K562 (cell line): ENCODE results near the gene PPP1R12C. TPM values are rescaled to one million over a fixed set of nuclear protein-coding genes. Genes with fewer than 3 reads are reported as not detected.

Experiments
- AFF1 ChIP-seq, 2 experiments: fragments of 450-650 bp; IDR thresholded peaks; 2 replicates each; pipeline ENCODE4 v1.6.1; 2018; ENCODE audit warnings: mild to moderate bottlenecking in 2 of 2, low read depth in 1 of 2; ENCODE audit not compliant: partially characterized antibody in 2 of 2
- BHLHE40 ChIP-seq: IDR thresholded peaks from 2 replicates; pipeline ENCODE4 v1.6.1; 2011; ENCODE audit warnings: low read length, improper control_type of control experiment
- GABPB1 ChIP-seq: sonication (generic); formaldehyde crosslinking; IDR thresholded peaks from 2 replicates; pipeline ENCODE4 v1.8.0; 2022; ENCODE audit warnings: mild to moderate bottlenecking, missing genetic modification reagents
- JUND ChIP-seq, 2 experiments: IDR thresholded peaks; 2 replicates in 1 of 2; 3 replicates in 1 of 2; pipeline ENCODE4 v1.6.1; 2011; ENCODE audit warnings: borderline replicate concordance in 2 of 2, low read depth in 2 of 2, low read length in 2 of 2, improper control_type of control experiment in 1 of 2, missing biosample characterization in 1 of 2, missing genetic modification characterization in 1 of 2, missing genetic modification reagents in 1 of 2
- KAT2B ChIP-seq: IDR thresholded peaks from one replicate; pipeline ENCODE4 v1.6.1; 2012; ENCODE audit warnings: low read depth, mild to moderate bottlenecking, control low read depth, inconsistent platforms, low read length, moderate library complexity
- KLF16 ChIP-seq: IDR thresholded peaks from 2 replicates; pipeline ENCODE4 v1.6.1; 2016; ENCODE audit warnings: antibody characterized with exemption
- MAZ ChIP-seq, 2 experiments: fragments of 450-650 bp in 1 of 2; sonication (generic) in 1 of 2; formaldehyde crosslinking; IDR thresholded peaks in 1 of 2; conservative IDR thresholded peaks in 1 of 2; 2 replicates each; pipeline versions ENCODE4 v1.4.0 to v1.5.0; 2020; ENCODE audit warnings: mild to moderate bottlenecking in 1 of 2, missing genetic modification reagents in 1 of 2
- MED1 ChIP-seq: sonication (generic); formaldehyde crosslinking; IDR thresholded peaks from 2 replicates; pipeline ENCODE4 v1.8.1; 2023; ENCODE audit warnings: missing genetic modification reagents, borderline replicate concordance
- MYC ChIP-seq, 2 experiments: fragments of 250-450 bp in 1 of 2; sonication (Bioruptor Pico) in 1 of 2; IDR thresholded peaks; 2 replicates each; pipeline versions ENCODE4 v1.5.1 to v1.6.1; 2012 to 2021; ENCODE audit warnings: low read depth in 2 of 2, borderline replicate concordance in 1 of 2, improper control_type of control experiment in 1 of 2, low read length in 1 of 2, mild to moderate bottlenecking in 1 of 2, moderate library complexity in 1 of 2
- NRF1 ChIP-seq, 2 experiments: fragments of 450-650 bp; IDR thresholded peaks in 1 of 2; conservative IDR thresholded peaks in 1 of 2; 2 replicates each; pipeline ENCODE4 v1.6.1; 2014; ENCODE audit warnings: mild to moderate bottlenecking in 2 of 2
- PHB2 ChIP-seq: fragments of 450-650 bp; IDR thresholded peaks from 2 replicates; pipeline ENCODE4 v1.6.1; 2017; ENCODE audit warnings: low read depth
- POLR2AphosphoS2 ChIP-seq: IDR thresholded peaks from 2 replicates; pipeline ENCODE4 v1.6.1; 2012; ENCODE audit warnings: low read length, improper control_type of control experiment
- POLR2B ChIP-seq: fragments of 450-650 bp; IDR thresholded peaks from 2 replicates; pipeline ENCODE4 v1.6.1; 2018; ENCODE audit warnings: low read depth; ENCODE audit not compliant: partially characterized antibody
- SP2 ChIP-seq: IDR thresholded peaks from 2 replicates; pipeline ENCODE4 v1.6.1; 2011; ENCODE audit warnings: mild to moderate bottlenecking, low read depth, low read length, moderate library complexity; ENCODE audit not compliant: poor library complexity, severe bottlenecking; ENCODE audit errors: extremely low read depth
- STAT5A ChIP-seq: IDR thresholded peaks from 2 replicates; pipeline ENCODE4 v1.6.1; 2012; ENCODE audit warnings: low read length, inconsistent platforms, borderline replicate concordance
- TBP ChIP-seq: optimal IDR thresholded peaks from 2 replicates; pipeline ENCODE3; 2011; ENCODE audit warnings: low read depth, low read length, improper control_type of control experiment
- THAP7 ChIP-seq: fragments of 250-450 bp; sonication (Bioruptor Pico); IDR thresholded peaks from 2 replicates; pipeline ENCODE4 v1.5.0; 2021
- YY1 ChIP-seq, 3 experiments: IDR thresholded peaks; 2 replicates each; pipeline ENCODE4 v1.6.1; 2011; ENCODE audit warnings: low read length in 2 of 3, mild to moderate bottlenecking in 2 of 3, moderate library complexity in 2 of 3, borderline replicate concordance in 1 of 3, control low read depth in 1 of 3, low read depth in 1 of 3; ENCODE audit not compliant: insufficient read depth in 3 of 3, insufficient replicate concordance in 2 of 3, control insufficient read depth in 1 of 3, insufficient read length in 1 of 3; ENCODE audit errors: extremely low read depth in 1 of 3
- ZBED1 ChIP-seq: IDR thresholded peaks from 2 replicates; pipeline ENCODE4 v1.6.1; 2014
- ZBTB7A ChIP-seq: IDR thresholded peaks from 2 replicates; pipeline ENCODE4 v1.6.1; 2011; ENCODE audit warnings: low read depth, mild to moderate bottlenecking, low read length, moderate library complexity, borderline replicate concordance; ENCODE audit not compliant: control insufficient read depth
- ZNF165 ChIP-seq: fragments of 250-450 bp; sonication (Bioruptor Pico); IDR thresholded peaks from 2 replicates; pipeline ENCODE4 v1.4.0; 2020; ENCODE audit warnings: borderline replicate concordance
- polyA plus RNA-seq, 8 experiments: library from polyadenylated mRNA; depleted of rRNA in 4 of 8; stranded (reverse) in 5 of 8; unstranded in 3 of 8; fragments of >200 nt; fragmentation: Nextera tagmentation in 2 of 8; fragmentation: Illumina TruSeq in 1 of 8; extraction: Ambion mirVana in 2 of 8; extraction: Trizol in 1 of 8; gene quantifications; 2 replicates each; pipeline versions ENCODE4 v1.2.1 to v1.2.3, GENCODE V29; 2011 to 2014; ENCODE audit warnings: inconsistent platforms in 1 of 8, missing spikeins in 1 of 8
- total RNA-seq, 7 experiments: library from RNA; depleted of rRNA in 6 of 7; stranded (reverse); fragments of >200 nt in 6 of 7; fragmentation: Illumina TruSeq in 2 of 7; extraction: Trizol in 2 of 7; gene quantifications; 2 replicates each; pipeline versions ENCODE4 v1.2.1 to v1.2.3, GENCODE V29; 2011 to 2021; ENCODE audit warnings: low replicate concordance in 1 of 7

Gene PPP1R12C
- total and polyA plus RNA-seq, 9 of the 15 experiments (the other 6 are each of a cell fraction or from before 2014, with no cell fraction given): 1.8 to 136 (median 33.7) TPM

GRCh38 chr19:55146078-55146704 lies 28.8 kb upstream of the PPP1R12C start (continued):
- peak; percentile 36; the same call in 1 of the 2 replicates for TF ChIP-seq STAT5A
- peak; percentile 47 for TF ChIP-seq JUND (IDR thresholded peaks at IDR 0.05; ENCODE audit: borderline replicate concordance, low read depth, low read length)
- TF ChIP-seq JUND (tag; IDR thresholded peaks at IDR 0.05; ENCODE audit: borderline replicate concordance, low read depth, low read length): no peak; the same call in 2 of the 3 replicates
- no peak for TF ChIP-seq KAT2B
- TF ChIP-seq ZNF165: no peak
- peak; percentile 22; the same call in 1 of the 2 replicates for TF ChIP-seq BHLHE40
- TF ChIP-seq NRF1 (conservative IDR thresholded peaks at IDR 0.05 in 1 of 2, IDR thresholded peaks at IDR 0.05 in 1 of 2): no peak
- peak; percentile 86 to 88 for TF ChIP-seq MAZ (CRISPR knock-in tag; conservative IDR thresholded peaks at IDR 0.05 in 1 of 2, IDR thresholded peaks at IDR 0.05 in 1 of 2)
- no peak for TF ChIP-seq SP2
- TF ChIP-seq MYC (IDR thresholded peaks at IDR 0.05; ENCODE audit: low read depth, low read length): 0 out of 2 replicates have a peak, but pooled peaks have one; percentile 9
- no peak for TF ChIP-seq MYC (CRISPR knock-in tag; IDR thresholded peaks at IDR 0.05; ENCODE audit: borderline replicate concordance, low read depth)
- TF ChIP-seq ZBTB7A: peak; percentile 96
- TF ChIP-seq KLF16: peak; percentile 66
- TF ChIP-seq TBP: peak; percentile 30
- no peak for TF ChIP-seq THAP7
- TF ChIP-seq MED1: no peak
- peak in 1 of 2 experiments; percentile 15 for TF ChIP-seq AFF1 (IDR thresholded peaks at IDR 0.05; ENCODE audit: low read depth in 1 of 2, partially characterized antibody in 2 of 2)
- TF ChIP-seq PHB2: no peak
- no peak for TF ChIP-seq ZBED1
- TF ChIP-seq YY1 (IDR thresholded peaks at IDR 0.05; ENCODE audit: borderline replicate concordance in 1 of 3, control insufficient read depth in 1 of 3, extremely low read depth in 1 of 3, insufficient read depth in 3 of 3, insufficient read length in 1 of 3, insufficient replicate concordance in 2 of 3, low read depth in 1 of 3, low read length in 2 of 3): no peak
- no peak for TF ChIP-seq POLR2AphosphoS2
- no peak for TF ChIP-seq POLR2B
- no peak for TF ChIP-seq GABPB1
